ENCODE results near the gene SPA17. TPM values are rescaled to one million over a fixed set of nuclear protein-coding genes. Genes with fewer than 3 reads are reported as not detected.

SPA17 gene
- total and polyA plus RNA-seq, 2 of the 8 experiments (the other 6 are each of a cell fraction or from before 2014, with no cell fraction given) = 3.7 to 5.2 TPM

DNA sequence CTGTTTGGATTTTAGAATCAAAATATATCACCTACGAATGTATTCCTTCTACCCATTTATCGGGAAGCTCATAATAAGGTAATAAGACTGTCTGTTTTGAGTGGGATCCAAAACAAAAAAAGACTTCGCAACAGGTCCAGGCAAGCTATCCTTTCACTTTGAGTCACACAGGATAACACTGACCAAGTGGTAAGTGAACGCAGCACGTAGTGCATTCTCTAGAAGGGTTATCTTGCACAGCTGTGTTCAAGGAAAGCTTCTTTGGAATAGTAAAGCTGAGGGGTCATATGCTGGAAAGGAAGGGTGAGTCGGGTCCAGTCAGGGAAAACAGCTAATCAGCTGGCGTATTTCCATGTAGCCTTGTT, 43.7 kb downstream of the SPA17 start:
- Histone ChIP-seq H3K27ac (ENCODE audit: low read depth, low read length) (no peak overlapping the region), H2AK5ac (ENCODE audit: low read depth, low read length) (no peak overlapping the region), H2AFZ (ENCODE audit: low read length) (no peak overlapping the region), H4K91ac (replicated peaks; ENCODE audit: insufficient read length, low read length) (no peak overlapping the region), H3K23me2 (ENCODE audit: low read depth, low read length) (peaks cover 8% of the 10 kb centered on the region), H3K79me2 (ENCODE audit: control insufficient read depth in 1 of 2, insufficient read depth in 2 of 2, low read length in 2 of 2) (no peaks in the 10 kb centered on the region), H3K56ac (replicated peaks; ENCODE audit: insufficient read length, low read depth, low read length) (no peak overlapping the region), H3K9me3 (ENCODE audit: insufficient read depth in 2 of 2, low read depth in 1 of 2, low read length in 1 of 2) (no peaks in the 10 kb centered on the region), H2BK12ac (ENCODE audit: low read depth, low read length) (no peak overlapping the region), H4K8ac (ENCODE audit: extremely low read depth, insufficient read depth, low read length) (no peak overlapping the region), H3K9ac (replicated peaks in 1 of 4; ENCODE audit: extremely low read depth in 1 of 4, low read depth in 3 of 4, low read length in 3 of 4) (no peak overlapping the region), H3K79me1 (ENCODE audit: low read depth, low read length) (no peaks in the 10 kb centered on the region), H3K4me2 (ENCODE audit: insufficient read depth in 1 of 2, low read depth in 2 of 2, low read length in 2 of 2) (peak overlapping the region; percentile 81 to 87), H3K23ac (ENCODE audit: insufficient read length) (no peak overlapping the region), H3K27me3 (replicated peaks in 1 of 4; ENCODE audit: control insufficient read depth in 3 of 4, extremely low read depth in 1 of 4, insufficient read depth in 3 of 4, low read length in 3 of 4) (peaks cover 47 to 74% (median 70%) of the 10 kb centered on the region in 4 experiments), H4K20me1 (replicated peaks in 1 of 2; ENCODE audit: control insufficient read depth in 1 of 2, insufficient read depth in 2 of 2, low read length in 2 of 2) (no peaks in the 10 kb centered on the region), H2BK120ac (replicated peaks; ENCODE audit: low read depth, low read length) (no peak overlapping the region), H3K4me3 (ENCODE audit: extremely low read depth in 1 of 4, insufficient read depth in 2 of 4, low read depth in 3 of 4, low read length in 4 of 4) (peak overlapping the region in 3 of 4 experiments; percentile 32 to 59 (median 49); a peak in 3 of 8 replicates), H3K4me1 (replicated peaks in 1 of 4; ENCODE audit: control insufficient read depth in 3 of 4, insufficient read depth in 4 of 4, low read length in 3 of 4) (peaks cover 0 to 5% (median 3%) of the 10 kb centered on the region in 4 experiments; a peak in 5 of 7 replicates), H3K18ac (ENCODE audit: extremely low read depth, low read length) (no peak overlapping the region), H2BK15ac (ENCODE audit: low read length) (no peak overlapping the region), H3K36me3 (ENCODE audit: control insufficient read depth in 2 of 4, insufficient read depth in 4 of 4, low read length in 3 of 4) (no peaks in the 10 kb centered on the region), H3K14ac (ENCODE audit: insufficient read length) (no peak overlapping the region), H2BK5ac (ENCODE audit: low read depth, low read length) (no peak overlapping the region), H4K5ac (ENCODE audit: insufficient read length, low read depth, low read length) (no peak overlapping the region), H3K4ac (replicated peaks; ENCODE audit: insufficient read length, low read depth, low read length) (no peak overlapping the region), H2BK20ac (ENCODE audit: low read length) (no peak overlapping the region)
- 68% methylated on average over 7 of the region's 7 CpGs; no CpG with 5 or more reads in 1 of the 2 experiments for WGBS, 2 experiments (ENCODE audit: extremely low coverage in 1 of 2, insufficient coverage in 1 of 2, insufficient read length in 1 of 2, insufficient replicate concordance in 2 of 2, low coverage in 1 of 2, low lambda C conversion rate in 2 of 2, missing lambda C conversion rate in 1 of 2)
- DNase-seq (ENCODE audit: low read depth in 1 of 2, low spot score in 2 of 2) = no peak
- POLR2A ChIA-PET (ENCODE audit: partially characterized antibody) = interaction anchor here (0.8 to 1.6 kb wide), 4 partner anchors 12 to 83 kb away, joined by 3 to 5 read pairs (median 3); partner anchors contain the start of gene MSANTD2
- CTCF ChIA-PET (ENCODE audit: partially characterized antibody) = interaction anchor here (0.9 to 1.6 kb wide), 7 partner anchors 17 to 54 kb away, joined by 3 to 6 read pairs (median 4); partner anchors contain the start of gene ESAM
- FAIRE-seq = no peak
- TF ChIP-seq TAF1 (IDR thresholded peaks at IDR 0.05; ENCODE audit: low read depth, low read length) (no peak), SRF (IDR thresholded peaks at IDR 0.05; ENCODE audit: low read depth, low read length) (no peak), CREB1 (IDR thresholded peaks at IDR 0.05) (no peak), TEAD4 (IDR thresholded peaks at IDR 0.05; ENCODE audit: low read depth, low read length) (no peak), TAF7 (optimal IDR thresholded peaks at IDR 0.05; ENCODE audit: borderline replicate concordance, low read depth, low read length) (no peak), CHD2 (IDR thresholded peaks at IDR 0.05; ENCODE audit: low read length) (no peak), SP1 (IDR thresholded peaks at IDR 0.05; ENCODE audit: low read depth, low read length) (no peak), NRF1 (IDR thresholded peaks at IDR 0.05; ENCODE audit: low read depth, low read length) (no peak), SIRT6 (IDR thresholded peaks at IDR 0.05; ENCODE audit: low read length) (no peak), CHD1 (IDR thresholded peaks at IDR 0.05; ENCODE audit: low read depth, low read length) (no peak), USF2 (IDR thresholded peaks at IDR 0.05; ENCODE audit: low read length) (no peak), RNF2 (IDR thresholded peaks at IDR 0.05; ENCODE audit: borderline replicate concordance, low read depth, low read length, missing control alignments, poor library complexity, severe bottlenecking) (no peak), YY1 (IDR thresholded peaks at IDR 0.05; ENCODE audit: low read depth, low read length) (no peak), NANOG (IDR thresholded peaks at IDR 0.05; ENCODE audit: insufficient read depth, low read depth, low read length, poor library complexity, severe bottlenecking) (no peak)

Measured in H1 (cell line).